Thoracic aorta (tissue), 2 donors: Measurements from ENCODE around the gene FN3K. TPM values are rescaled to one million over a fixed set of nuclear protein-coding genes. Genes with fewer than 3 reads are reported as not detected.
A peak's percentile ranks its signal among the peaks of the same experiment; 100 is the strongest.

Source experiments
- ATAC-seq: fragments of 150-250 bp; one replicate; pipeline ENCODE4 v1.8.0; 2017; ENCODE audit warnings: low read depth; ENCODE audit not compliant: insufficient number of reproducible peaks, low FRiP score
- DNase-seq: peaks from one replicate; pipeline ENCODE4 v3.0.0-alpha.2; 2020; ENCODE audit warnings: low spot score
- H3K27ac ChIP-seq, 2 donors: fragments of 200-600 bp; sonication (generic); 1 replicate in 1 of 2; 2 replicates in 1 of 2; pipeline ENCODE4 v1.5.1; 2016; ENCODE audit warnings: mild to moderate bottlenecking in 2 of 2, moderate library complexity in 2 of 2
- H3K27me3 ChIP-seq: fragments of 200-600 bp; sonication (generic); replicated peaks from 2 replicates; pipeline ENCODE4 v1.6.0; 2016; ENCODE audit warnings: mild to moderate bottlenecking; ENCODE audit not compliant: insufficient read depth
- H3K36me3 ChIP-seq: fragments of 200-600 bp; sonication (generic); one replicate; pipeline ENCODE4 v1.5.1; 2016
- H3K4me1 ChIP-seq, 2 donors: fragments of 200-600 bp; sonication (generic); 1 replicate in 1 of 2; 2 replicates in 1 of 2; pipeline versions ENCODE4 v1.5.1 to v1.6.0; 2016; ENCODE audit warnings: low read depth in 2 of 2, mild to moderate bottlenecking in 1 of 2; ENCODE audit not compliant: control insufficient read depth in 1 of 2
- H3K4me3 ChIP-seq: fragments of 200-600 bp; sonication (generic); 2 replicates; pipeline ENCODE4 v1.5.1; 2016; ENCODE audit warnings: mild to moderate bottlenecking
- H3K9me3 ChIP-seq: fragments of 200-600 bp; sonication (generic); 2 replicates; pipeline ENCODE4 v1.5.1; 2016
- CTCF ChIP-seq: fragments of 200-600 bp; sonication (generic); IDR thresholded peaks from one replicate; pipeline ENCODE4 v1.5.1; 2019; ENCODE audit warnings: antibody characterized with exemption
- total RNA-seq, 2 donors: library from RNA; depleted of rRNA; stranded (reverse); fragments of >200 nt; gene quantifications; one replicate each; pipeline versions ENCODE4 v1.1.0 to v1.2.3, GENCODE V29; 2016

The FN3K gene
- total RNA-seq, 2 donors from 2014 or later = 8.3 to 10.4 TPM

- no peak for TF ChIP-seq CTCF
- Histone ChIP-seq H3K36me3 (no peaks in the 10 kb centered on the region), H3K4me3 (no peak overlapping the region), H3K27me3 (no peaks in the 10 kb centered on the region), H3K9me3 (no peaks in the 10 kb centered on the region), H3K4me1 (no peaks in the 10 kb centered on the region), H3K27ac (no peak overlapping the region)
- DNase-seq (no peak), ATAC-seq (no peak)
Observed at GRCh38 chr17:82709676-82710498, 25.5 kb upstream of the FN3K start.

- DNase-seq = no peak
- H3K4me3 ChIP-seq = no peak overlapping the region
- no peaks in the 10 kb centered on the region for H3K9me3 ChIP-seq
- no peaks in the 10 kb centered on the region for H3K27me3 ChIP-seq
- TF ChIP-seq CTCF = no peak
- no peaks in the 10 kb centered on the region for H3K36me3 ChIP-seq
- H3K4me1 ChIP-seq = peaks cover 0 to under 1% of the 10 kb centered on the region in 2 donors
- H3K27ac ChIP-seq = no peak overlapping the region
- no peak for ATAC-seq
Observed at GRCh38 chr17:82710499-82711232, 24.7 kb upstream of the FN3K start.

- no peaks in the 10 kb centered on the region for H3K36me3 ChIP-seq
- H3K27me3 ChIP-seq = no peaks in the 10 kb centered on the region
- ATAC-seq (no peak), DNase-seq (no peak)
- no peak overlapping the region for H3K27ac ChIP-seq
- no peak overlapping the region for H3K4me3 ChIP-seq
- no peaks in the 10 kb centered on the region for H3K9me3 ChIP-seq
- peaks cover 4 to 17% of the 10 kb centered on the region in 2 donors for H3K4me1 ChIP-seq
- no peak for TF ChIP-seq CTCF
Observed at GRCh38 chr17:82713071-82713723, 22.2 kb upstream of the FN3K start.

GRCh38 chr17:82716203-82717010 is 19.0 kb upstream of the FN3K start, which contains the start of gene FN3KRP:
TSS of gene FN3KRP (plus strand) at chr17:82716706. CDS start at chr17:82716756, 50 bp downstream.
- H3K4me1 ChIP-seq = peaks cover 4 to 20% of the 10 kb centered on the region in 2 donors
- ATAC-seq (peak; percentile 80), DNase-seq (peak; percentile 86)
- H3K27ac ChIP-seq = peak within 1 kb of the TSS; percentile 28 to 43
- H3K4me3 ChIP-seq = peak within 1 kb of the TSS; percentile 95
- H3K36me3 ChIP-seq = peaks cover 6% of the 10 kb centered on the region
- no peaks in the 10 kb centered on the region for H3K27me3 ChIP-seq
- TF ChIP-seq CTCF = no peak
- no peaks in the 10 kb centered on the region for H3K9me3 ChIP-seq
